Osteocyte (in vitro differentiated cells): ENCODE results near the gene ITGA3. TPM values are rescaled to one million over a fixed set of nuclear protein-coding genes. Genes with fewer than 3 reads are reported as not detected.

Source experiments
- DNase-seq: peaks from one replicate; pipeline ENCODE4 v3.0.0; 2021; ENCODE audit warnings: mixed read lengths; ENCODE audit not compliant: unreplicated experiment; ENCODE audit errors: extremely low spot score
- H3K27ac Mint-ChIP-seq: one replicate; pipeline ENCODE4 v1.8.0; 2021; ENCODE audit warnings: mild to moderate bottlenecking, mixed read lengths; ENCODE audit not compliant: unreplicated experiment
- H3K27me3 Mint-ChIP-seq: one replicate; pipeline ENCODE4 v1.8.0; 2021; ENCODE audit warnings: mixed read lengths; ENCODE audit not compliant: unreplicated experiment
- H3K36me3 Mint-ChIP-seq: one replicate; pipeline ENCODE4 v1.8.0; 2021; ENCODE audit warnings: mixed read lengths; ENCODE audit not compliant: unreplicated experiment
- H3K4me1 Mint-ChIP-seq: one replicate; pipeline ENCODE4 v1.8.0; 2021; ENCODE audit warnings: mixed read lengths; ENCODE audit not compliant: unreplicated experiment
- H3K4me3 Mint-ChIP-seq: one replicate; pipeline ENCODE4 v1.8.0; 2021; ENCODE audit warnings: mild to moderate bottlenecking, moderate library complexity, mixed read lengths; ENCODE audit not compliant: unreplicated experiment
- H3K9me3 Mint-ChIP-seq: one replicate; pipeline ENCODE4 v1.8.0; 2021; ENCODE audit warnings: mixed read lengths; ENCODE audit not compliant: unreplicated experiment
- total RNA-seq: library from RNA; stranded (reverse); gene quantifications from 2 replicates; pipeline ENCODE4 v1.2.1, GENCODE V29; 2021
- TF ChIP-seq, protein P1 (sequence below): fragments of 200-600 bp; sonication (generic); IDR thresholded peaks from 2 replicates; pipeline ENCODE4 v1.5.0; 2021; ENCODE audit warnings: antibody characterized with exemption, mild to moderate bottlenecking, moderate library complexity

The ITGA3 gene
- total RNA-seq, 1 donor from 2014 or later = 201 TPM

DNA sequence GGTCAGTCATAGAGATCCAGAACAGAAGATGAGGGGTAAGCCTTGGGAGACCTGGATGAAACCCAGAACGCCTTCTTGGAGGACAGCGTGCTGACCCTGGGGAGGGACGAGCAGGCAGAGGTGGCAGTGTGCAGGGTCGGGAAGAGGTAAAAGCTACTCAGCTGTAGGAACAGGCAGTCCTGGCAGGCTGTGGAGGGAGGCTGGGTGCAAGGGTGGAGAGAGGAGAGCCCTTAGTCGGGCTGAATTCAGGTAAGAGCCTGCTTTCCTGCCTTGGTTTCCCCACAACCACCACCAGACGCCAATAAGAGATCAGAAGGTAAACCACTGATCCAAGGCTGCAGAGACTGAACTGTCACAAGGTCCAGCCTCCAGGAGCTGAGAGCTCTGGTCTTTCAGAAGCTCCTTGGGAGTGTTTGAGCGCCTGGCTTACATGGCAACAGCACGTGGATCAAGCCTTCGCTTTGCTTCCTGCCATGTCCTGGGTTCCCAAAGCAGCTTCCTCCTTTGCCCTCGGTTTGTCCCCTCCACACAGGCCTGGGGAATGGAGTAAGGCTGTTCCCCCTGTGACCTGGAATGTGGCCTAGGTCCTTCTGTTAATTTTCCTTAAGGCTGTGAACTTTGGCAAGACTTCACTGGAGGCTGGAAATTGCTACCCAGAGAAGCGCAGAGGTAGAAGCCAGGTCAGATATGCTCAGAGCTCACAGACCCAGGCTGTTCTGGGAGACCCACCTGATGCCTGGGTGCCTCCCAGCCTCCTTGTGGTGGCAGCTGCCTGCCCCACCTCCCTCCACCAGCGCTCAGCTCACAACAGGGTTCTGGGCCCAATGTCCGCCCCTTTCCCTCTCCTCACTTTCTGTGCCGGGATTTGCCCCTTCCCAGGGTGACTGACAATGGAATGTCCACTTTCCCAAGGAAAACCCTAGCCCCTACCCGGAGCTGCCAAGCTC, 35.3 kb downstream of the ITGA3 start:
- TF ChIP-seq, protein P1, sequence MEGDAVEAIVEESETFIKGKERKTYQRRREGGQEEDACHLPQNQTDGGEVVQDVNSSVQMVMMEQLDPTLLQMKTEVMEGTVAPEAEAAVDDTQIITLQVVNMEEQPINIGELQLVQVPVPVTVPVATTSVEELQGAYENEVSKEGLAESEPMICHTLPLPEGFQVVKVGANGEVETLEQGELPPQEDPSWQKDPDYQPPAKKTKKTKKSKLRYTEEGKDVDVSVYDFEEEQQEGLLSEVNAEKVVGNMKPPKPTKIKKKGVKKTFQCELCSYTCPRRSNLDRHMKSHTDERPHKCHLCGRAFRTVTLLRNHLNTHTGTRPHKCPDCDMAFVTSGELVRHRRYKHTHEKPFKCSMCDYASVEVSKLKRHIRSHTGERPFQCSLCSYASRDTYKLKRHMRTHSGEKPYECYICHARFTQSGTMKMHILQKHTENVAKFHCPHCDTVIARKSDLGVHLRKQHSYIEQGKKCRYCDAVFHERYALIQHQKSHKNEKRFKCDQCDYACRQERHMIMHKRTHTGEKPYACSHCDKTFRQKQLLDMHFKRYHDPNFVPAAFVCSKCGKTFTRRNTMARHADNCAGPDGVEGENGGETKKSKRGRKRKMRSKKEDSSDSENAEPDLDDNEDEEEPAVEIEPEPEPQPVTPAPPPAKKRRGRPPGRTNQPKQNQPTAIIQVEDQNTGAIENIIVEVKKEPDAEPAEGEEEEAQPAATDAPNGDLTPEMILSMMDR = no peak
- no peaks in the 10 kb centered on the region for H3K27me3 Mint-ChIP-seq
- no peaks in the 10 kb centered on the region for H3K9me3 Mint-ChIP-seq
- no peak for DNase-seq
- H3K36me3 Mint-ChIP-seq = peaks cover 21% of the 10 kb centered on the region
- H3K27ac Mint-ChIP-seq = peak overlapping the region; percentile 66
- no peak overlapping the region for H3K4me3 Mint-ChIP-seq
- H3K4me1 Mint-ChIP-seq = peaks cover 25% of the 10 kb centered on the region

DNA sequence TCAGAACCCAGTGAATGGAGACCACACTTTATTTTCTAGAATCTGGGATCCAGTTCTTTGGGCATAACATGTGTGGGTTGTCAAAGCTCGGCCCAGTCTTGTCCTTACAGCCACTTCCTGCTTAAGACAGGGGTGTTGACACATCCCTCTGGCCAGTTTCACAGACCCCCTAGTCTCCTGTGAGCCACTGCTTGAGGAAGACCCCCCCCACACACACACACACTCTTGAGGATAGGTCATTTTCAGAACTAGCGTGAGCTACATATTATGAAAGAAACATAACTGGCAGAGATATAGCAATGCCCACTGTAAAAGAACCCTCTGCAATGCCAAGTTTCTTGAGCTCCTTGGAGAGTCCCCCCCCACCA, 36.0 kb downstream of the ITGA3 start:
- TF ChIP-seq, protein P1 = no peak
- H3K4me3 Mint-ChIP-seq = no peak overlapping the region
- peaks cover 21% of the 10 kb centered on the region for H3K36me3 Mint-ChIP-seq
- peaks cover 32% of the 10 kb centered on the region for H3K4me1 Mint-ChIP-seq
- no peak for DNase-seq
- H3K9me3 Mint-ChIP-seq = no peaks in the 10 kb centered on the region
- peak overlapping the region; percentile 47 for H3K27ac Mint-ChIP-seq
- H3K27me3 Mint-ChIP-seq = no peaks in the 10 kb centered on the region

DNA sequence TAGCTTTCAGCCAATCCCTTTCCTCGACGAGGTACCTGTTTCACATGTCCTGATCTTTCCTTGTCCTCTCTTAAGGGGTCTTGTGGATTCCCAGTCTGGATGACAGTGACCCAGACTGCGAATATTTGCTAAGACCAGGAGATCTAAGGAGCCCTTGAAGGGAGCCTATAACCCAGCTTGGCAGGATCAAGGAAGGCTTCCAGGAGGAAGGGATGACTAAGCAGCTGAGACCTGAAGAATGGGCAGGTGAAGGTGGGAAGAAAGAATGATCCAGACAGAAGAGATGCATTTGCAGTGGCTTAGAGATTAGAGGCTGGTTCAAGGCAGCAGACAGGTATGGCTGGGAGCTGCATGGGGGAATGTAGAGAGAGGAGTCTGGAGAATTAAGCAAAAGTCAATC, 37.3 kb downstream of the ITGA3 start:
- no peak overlapping the region for H3K4me3 Mint-ChIP-seq
- peak overlapping the region; percentile 36 for H3K27ac Mint-ChIP-seq
- TF ChIP-seq, protein P1 = no peak
- no peak for DNase-seq
- no peaks in the 10 kb centered on the region for H3K27me3 Mint-ChIP-seq
- H3K9me3 Mint-ChIP-seq = no peaks in the 10 kb centered on the region
- H3K4me1 Mint-ChIP-seq = peaks cover 34% of the 10 kb centered on the region
- peaks cover 23% of the 10 kb centered on the region for H3K36me3 Mint-ChIP-seq

DNA sequence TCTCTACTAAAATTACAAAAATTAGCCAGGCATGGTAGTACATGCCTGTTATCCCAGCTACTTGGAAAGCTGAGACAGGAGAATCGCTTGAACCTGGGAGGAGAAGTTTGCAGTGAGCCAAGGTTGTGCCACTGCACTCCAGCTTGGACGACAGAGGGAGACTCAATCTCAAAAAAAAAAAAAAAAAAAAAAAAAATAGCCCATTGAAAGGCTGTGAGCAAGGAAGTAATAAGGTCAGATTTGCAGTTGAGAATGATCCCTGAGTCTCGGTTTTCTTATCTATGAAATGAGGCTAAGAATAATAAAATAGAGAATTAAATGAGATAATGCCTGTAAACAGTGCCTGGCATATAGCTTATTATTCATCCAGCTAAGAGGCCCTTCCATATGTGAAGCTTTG, 37.9 kb downstream of the ITGA3 start:
- Mint-ChIP-seq H3K27ac (peak overlapping the region; percentile 89), H3K27me3 (no peaks in the 10 kb centered on the region), H3K4me1 (peaks cover 37% of the 10 kb centered on the region), H3K36me3 (peaks cover 23% of the 10 kb centered on the region), H3K9me3 (no peaks in the 10 kb centered on the region), H3K4me3 (no peak overlapping the region)
- no peak for DNase-seq
- TF ChIP-seq, protein P1 = no peak

DNA sequence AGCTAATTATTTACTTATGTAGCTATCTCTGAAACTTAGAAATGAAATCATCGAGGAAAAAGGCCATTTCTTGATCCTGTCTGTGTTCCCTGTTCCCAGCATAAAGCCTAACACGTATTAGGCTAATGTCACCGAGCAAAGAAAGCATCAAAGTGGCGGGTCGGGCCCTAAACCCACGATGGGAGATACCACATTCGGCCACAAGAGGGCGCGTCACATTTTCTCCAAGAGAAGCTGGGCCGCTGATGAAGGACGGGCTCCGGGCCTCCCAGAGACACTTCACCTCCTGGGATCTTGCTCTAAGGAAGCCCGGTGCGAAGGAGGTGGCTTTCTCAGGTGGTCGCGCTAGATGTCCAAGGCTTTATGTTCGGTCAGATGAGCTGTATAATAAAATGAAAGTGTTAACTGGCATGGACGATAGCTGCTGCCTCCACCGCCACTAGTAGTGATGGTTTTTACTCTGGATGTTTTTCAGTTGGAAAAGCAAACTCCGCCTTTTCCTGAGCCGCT, 38.4 kb downstream of the ITGA3 start:
- Mint-ChIP-seq H3K4me1 (peaks cover 37% of the 10 kb centered on the region), H3K9me3 (no peaks in the 10 kb centered on the region), H3K27ac (peak overlapping the region; percentile 89), H3K4me3 (peak overlapping the region; percentile 96), H3K27me3 (no peaks in the 10 kb centered on the region), H3K36me3 (peaks cover 21% of the 10 kb centered on the region)
- TF ChIP-seq, protein P1 = peak; percentile 93
- peak; percentile 95 for DNase-seq
